ENCODE measurements around the gene EFCAB6. TPM values are rescaled to one million over a fixed set of nuclear protein-coding genes. Genes with fewer than 3 reads are reported as not detected.

Gene EFCAB6
- total and polyA plus RNA-seq, 2 donors (not counting 1 experiment from before 2014, with no cell fraction given) = 0.07 to 0.10 TPM

GRCh38 chr22:43726964-43727543 is 85.1 kb downstream of the EFCAB6 start:
- no peak overlapping the region for H3K4me3 ChIP-seq (ENCODE audit: control extremely low read depth in 1 of 5, extremely low read depth in 1 of 5, insufficient read depth in 1 of 5, low read depth in 2 of 5, low read length in 4 of 5)
- Mint-ChIP-seq H3K4me3 (no peak overlapping the region), H3K4me1 (no peaks in the 10 kb centered on the region), H3K27ac (no peak overlapping the region), H3K27me3 (peaks cover 26% of the 10 kb centered on the region), H3K9me3 (ENCODE audit: insufficient read depth) (no peaks in the 10 kb centered on the region)
- no peaks in the 10 kb centered on the region for H3K4me1 ChIP-seq (ENCODE audit: control insufficient read depth in 2 of 2, insufficient read depth in 2 of 2, low read length in 2 of 2)
- ChIA-PET CTCF (no interaction called here), POLR2A (no interaction called here)
- H3K4me2 ChIP-seq (replicated peaks; ENCODE audit: low read depth, low read length, poor library complexity, severe bottlenecking) = no peak overlapping the region
- no peak overlapping the region for H2AFZ ChIP-seq (ENCODE audit: insufficient read depth, low read depth, low read length, poor library complexity, severe bottlenecking)
- ATAC-seq (ENCODE audit: low read depth) = no peak
- peaks cover 0 to 5% (median 0%) of the 10 kb centered on the region in 4 experiments for H3K27me3 ChIP-seq (replicated peaks in 1 of 4; ENCODE audit: control extremely low read depth in 1 of 4, control insufficient read depth in 3 of 4, insufficient read depth in 4 of 4, low read length in 3 of 4)
- H3K9ac ChIP-seq (ENCODE audit: low read length) = no peak overlapping the region
- WGBS (ENCODE audit: insufficient coverage) = 86% methylated on average over 1 of the region's 1 CpG
- H3K36me3 ChIP-seq (replicated peaks in 1 of 2; ENCODE audit: control extremely low read depth in 1 of 2, control insufficient read depth in 1 of 2, extremely low read depth in 1 of 2, insufficient read depth in 2 of 2, low read length in 1 of 2) = no peaks in the 10 kb centered on the region
- no peaks in the 10 kb centered on the region for H4K20me1 ChIP-seq (ENCODE audit: control insufficient read depth, insufficient read depth, low read length, poor library complexity, severe bottlenecking)
- H3K79me2 ChIP-seq (ENCODE audit: control insufficient read depth, insufficient read depth, low read length) = no peaks in the 10 kb centered on the region
- intact Hi-C loops (cut with micrococcal nuclease) = no loop called here
- no peak overlapping the region for H3K27ac ChIP-seq (ENCODE audit: low read length in 2 of 2)
- TF ChIP-seq, protein P1, sequence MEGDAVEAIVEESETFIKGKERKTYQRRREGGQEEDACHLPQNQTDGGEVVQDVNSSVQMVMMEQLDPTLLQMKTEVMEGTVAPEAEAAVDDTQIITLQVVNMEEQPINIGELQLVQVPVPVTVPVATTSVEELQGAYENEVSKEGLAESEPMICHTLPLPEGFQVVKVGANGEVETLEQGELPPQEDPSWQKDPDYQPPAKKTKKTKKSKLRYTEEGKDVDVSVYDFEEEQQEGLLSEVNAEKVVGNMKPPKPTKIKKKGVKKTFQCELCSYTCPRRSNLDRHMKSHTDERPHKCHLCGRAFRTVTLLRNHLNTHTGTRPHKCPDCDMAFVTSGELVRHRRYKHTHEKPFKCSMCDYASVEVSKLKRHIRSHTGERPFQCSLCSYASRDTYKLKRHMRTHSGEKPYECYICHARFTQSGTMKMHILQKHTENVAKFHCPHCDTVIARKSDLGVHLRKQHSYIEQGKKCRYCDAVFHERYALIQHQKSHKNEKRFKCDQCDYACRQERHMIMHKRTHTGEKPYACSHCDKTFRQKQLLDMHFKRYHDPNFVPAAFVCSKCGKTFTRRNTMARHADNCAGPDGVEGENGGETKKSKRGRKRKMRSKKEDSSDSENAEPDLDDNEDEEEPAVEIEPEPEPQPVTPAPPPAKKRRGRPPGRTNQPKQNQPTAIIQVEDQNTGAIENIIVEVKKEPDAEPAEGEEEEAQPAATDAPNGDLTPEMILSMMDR (IDR thresholded peaks at IDR 0.05) = no peak
- TF ChIP-seq EZH2 (IDR thresholded peaks at IDR 0.05; ENCODE audit: borderline replicate concordance, insufficient read depth, low read depth, low read length, poor library complexity, severe bottlenecking) = no peak
- H3K9me3 ChIP-seq (ENCODE audit: control extremely low read depth in 1 of 3, control insufficient read depth in 2 of 3, insufficient read depth in 1 of 3, low read length in 2 of 3) = peaks cover 0 to 3% (median 2%) of the 10 kb centered on the region in 3 donors
- DNase-seq = no peak

- DNase-seq = no peak
- H4K20me1 ChIP-seq (ENCODE audit: control insufficient read depth, insufficient read depth, low read length, poor library complexity, severe bottlenecking) = no peaks in the 10 kb centered on the region
- H3K4me3 Mint-ChIP-seq = no peak overlapping the region
- no peaks in the 10 kb centered on the region for H3K79me2 ChIP-seq (ENCODE audit: control insufficient read depth, insufficient read depth, low read length)
- H3K4me2 ChIP-seq (replicated peaks; ENCODE audit: low read depth, low read length, poor library complexity, severe bottlenecking) = no peak overlapping the region
- no peak overlapping the region for H3K4me3 ChIP-seq (ENCODE audit: control extremely low read depth in 1 of 5, extremely low read depth in 1 of 5, insufficient read depth in 1 of 5, low read depth in 2 of 5, low read length in 4 of 5)
- H2AFZ ChIP-seq (ENCODE audit: insufficient read depth, low read depth, low read length, poor library complexity, severe bottlenecking) = no peak overlapping the region
- ChIA-PET POLR2A (no interaction called here), CTCF (no interaction called here)
- intact Hi-C loops (cut with micrococcal nuclease) = no loop called here
- H3K36me3 ChIP-seq (replicated peaks in 1 of 2; ENCODE audit: control extremely low read depth in 1 of 2, control insufficient read depth in 1 of 2, extremely low read depth in 1 of 2, insufficient read depth in 2 of 2, low read length in 1 of 2) = no peaks in the 10 kb centered on the region
- peaks cover 26% of the 10 kb centered on the region for H3K27me3 Mint-ChIP-seq
- no peaks in the 10 kb centered on the region for H3K4me1 Mint-ChIP-seq
- H3K27ac ChIP-seq (ENCODE audit: low read length in 2 of 2) = no peak overlapping the region
- no peaks in the 10 kb centered on the region for H3K9me3 Mint-ChIP-seq (ENCODE audit: insufficient read depth)
- no peaks in the 10 kb centered on the region for H3K4me1 ChIP-seq (ENCODE audit: control insufficient read depth in 2 of 2, insufficient read depth in 2 of 2, low read length in 2 of 2)
- ATAC-seq (ENCODE audit: low read depth) = no peak
- H3K9ac ChIP-seq (ENCODE audit: low read length) = no peak overlapping the region
- H3K27ac Mint-ChIP-seq = no peak overlapping the region
- peaks cover 0 to 5% (median 0%) of the 10 kb centered on the region in 4 experiments for H3K27me3 ChIP-seq (replicated peaks in 1 of 4; ENCODE audit: control extremely low read depth in 1 of 4, control insufficient read depth in 3 of 4, insufficient read depth in 4 of 4, low read length in 3 of 4)
- TF ChIP-seq, protein P1 (IDR thresholded peaks at IDR 0.05) = no peak
- no peak for TF ChIP-seq EZH2 (IDR thresholded peaks at IDR 0.05; ENCODE audit: borderline replicate concordance, insufficient read depth, low read depth, low read length, poor library complexity, severe bottlenecking)
- H3K9me3 ChIP-seq (ENCODE audit: control extremely low read depth in 1 of 3, control insufficient read depth in 2 of 3, insufficient read depth in 1 of 3, low read length in 2 of 3) = peaks cover 0 to 3% (median 2%) of the 10 kb centered on the region in 3 donors
Measured at GRCh38 chr22:43726322-43726721, 85.8 kb downstream of the EFCAB6 start.
